ENCODE data around the gene RBFOX2.

DNA sequence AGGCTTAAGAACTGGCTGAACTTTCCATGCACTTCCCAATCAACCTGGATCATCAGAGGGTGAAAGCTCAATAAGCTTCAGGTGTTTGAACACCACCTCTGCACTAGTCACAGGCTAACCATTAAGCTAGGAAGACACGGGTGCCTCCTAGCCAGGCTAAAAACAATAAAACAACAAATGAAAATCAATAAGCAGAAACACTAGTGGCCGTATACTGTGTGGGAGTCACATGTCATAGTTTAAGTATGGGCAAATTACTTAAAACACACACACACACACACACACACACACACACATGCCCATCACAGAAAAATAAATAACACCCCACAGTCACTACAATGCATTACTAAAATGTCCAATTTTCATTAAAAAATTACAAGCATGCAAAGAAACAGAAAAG, 225.7 kb downstream of the RBFOX2 start:
- TF ChIP-seq RAD21 (conservative IDR thresholded peaks at IDR 0.05 in 1 of 2, IDR thresholded peaks at IDR 0.05 in 1 of 2): no peak
- TF ChIP-seq EP300 (IDR thresholded peaks at IDR 0.05): no peak
- TF ChIP-seq POLR2A (IDR thresholded peaks at IDR 0.05; ENCODE audit: low read length): no peak
- TF ChIP-seq, protein P1, sequence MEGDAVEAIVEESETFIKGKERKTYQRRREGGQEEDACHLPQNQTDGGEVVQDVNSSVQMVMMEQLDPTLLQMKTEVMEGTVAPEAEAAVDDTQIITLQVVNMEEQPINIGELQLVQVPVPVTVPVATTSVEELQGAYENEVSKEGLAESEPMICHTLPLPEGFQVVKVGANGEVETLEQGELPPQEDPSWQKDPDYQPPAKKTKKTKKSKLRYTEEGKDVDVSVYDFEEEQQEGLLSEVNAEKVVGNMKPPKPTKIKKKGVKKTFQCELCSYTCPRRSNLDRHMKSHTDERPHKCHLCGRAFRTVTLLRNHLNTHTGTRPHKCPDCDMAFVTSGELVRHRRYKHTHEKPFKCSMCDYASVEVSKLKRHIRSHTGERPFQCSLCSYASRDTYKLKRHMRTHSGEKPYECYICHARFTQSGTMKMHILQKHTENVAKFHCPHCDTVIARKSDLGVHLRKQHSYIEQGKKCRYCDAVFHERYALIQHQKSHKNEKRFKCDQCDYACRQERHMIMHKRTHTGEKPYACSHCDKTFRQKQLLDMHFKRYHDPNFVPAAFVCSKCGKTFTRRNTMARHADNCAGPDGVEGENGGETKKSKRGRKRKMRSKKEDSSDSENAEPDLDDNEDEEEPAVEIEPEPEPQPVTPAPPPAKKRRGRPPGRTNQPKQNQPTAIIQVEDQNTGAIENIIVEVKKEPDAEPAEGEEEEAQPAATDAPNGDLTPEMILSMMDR (IDR thresholded peaks at IDR 0.05): no peak
- TF ChIP-seq HDAC2 (IDR thresholded peaks at IDR 0.05): no peak
- TF ChIP-seq, protein P2, sequence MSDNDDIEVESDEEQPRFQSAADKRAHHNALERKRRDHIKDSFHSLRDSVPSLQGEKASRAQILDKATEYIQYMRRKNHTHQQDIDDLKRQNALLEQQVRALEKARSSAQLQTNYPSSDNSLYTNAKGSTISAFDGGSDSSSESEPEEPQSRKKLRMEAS (IDR thresholded peaks at IDR 0.05): no peak
- TF ChIP-seq, protein P3, sequence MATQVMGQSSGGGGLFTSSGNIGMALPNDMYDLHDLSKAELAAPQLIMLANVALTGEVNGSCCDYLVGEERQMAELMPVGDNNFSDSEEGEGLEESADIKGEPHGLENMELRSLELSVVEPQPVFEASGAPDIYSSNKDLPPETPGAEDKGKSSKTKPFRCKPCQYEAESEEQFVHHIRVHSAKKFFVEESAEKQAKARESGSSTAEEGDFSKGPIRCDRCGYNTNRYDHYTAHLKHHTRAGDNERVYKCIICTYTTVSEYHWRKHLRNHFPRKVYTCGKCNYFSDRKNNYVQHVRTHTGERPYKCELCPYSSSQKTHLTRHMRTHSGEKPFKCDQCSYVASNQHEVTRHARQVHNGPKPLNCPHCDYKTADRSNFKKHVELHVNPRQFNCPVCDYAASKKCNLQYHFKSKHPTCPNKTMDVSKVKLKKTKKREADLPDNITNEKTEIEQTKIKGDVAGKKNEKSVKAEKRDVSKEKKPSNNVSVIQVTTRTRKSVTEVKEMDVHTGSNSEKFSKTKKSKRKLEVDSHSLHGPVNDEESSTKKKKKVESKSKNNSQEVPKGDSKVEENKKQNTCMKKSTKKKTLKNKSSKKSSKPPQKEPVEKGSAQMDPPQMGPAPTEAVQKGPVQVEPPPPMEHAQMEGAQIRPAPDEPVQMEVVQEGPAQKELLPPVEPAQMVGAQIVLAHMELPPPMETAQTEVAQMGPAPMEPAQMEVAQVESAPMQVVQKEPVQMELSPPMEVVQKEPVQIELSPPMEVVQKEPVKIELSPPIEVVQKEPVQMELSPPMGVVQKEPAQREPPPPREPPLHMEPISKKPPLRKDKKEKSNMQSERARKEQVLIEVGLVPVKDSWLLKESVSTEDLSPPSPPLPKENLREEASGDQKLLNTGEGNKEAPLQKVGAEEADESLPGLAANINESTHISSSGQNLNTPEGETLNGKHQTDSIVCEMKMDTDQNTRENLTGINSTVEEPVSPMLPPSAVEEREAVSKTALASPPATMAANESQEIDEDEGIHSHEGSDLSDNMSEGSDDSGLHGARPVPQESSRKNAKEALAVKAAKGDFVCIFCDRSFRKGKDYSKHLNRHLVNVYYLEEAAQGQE (IDR thresholded peaks at IDR 0.05): no peak
